Loucy (cell line): Measurements from ENCODE around the gene SCFD2.

Source experiments
- H2AFZ ChIP-seq: fragments of 200-600 bp; sonication (generic); 2 replicates; pipeline ENCODE4 v1.6.0; 2016; ENCODE audit warnings: antibody characterized with exemption, mild to moderate bottlenecking, low read length, moderate library complexity
- H3F3A ChIP-seq: fragments of 200-600 bp; 2 replicates; pipeline ENCODE4 v1.6.0; 2016; ENCODE audit warnings: antibody characterized with exemption, low read depth, mild to moderate bottlenecking
- H3K27me3 ChIP-seq: fragments of 200-600 bp; sonication (generic); 2 replicates; pipeline ENCODE4 v1.6.1; 2014; ENCODE audit warnings: low read length, mild to moderate bottlenecking; ENCODE audit not compliant: insufficient read depth, poor library complexity, severe bottlenecking
- H3K36me3 ChIP-seq: fragments of 200-600 bp; sonication (generic); 2 replicates; pipeline ENCODE4 v1.6.1; 2016; ENCODE audit warnings: low read length; ENCODE audit not compliant: insufficient read depth
- H3K4me1 ChIP-seq: fragments of 200-600 bp; sonication (generic); 2 replicates; pipeline ENCODE4 v1.5.1; 2014; ENCODE audit warnings: low read length, mild to moderate bottlenecking; ENCODE audit not compliant: insufficient read depth, poor library complexity, severe bottlenecking
- H3K4me2 ChIP-seq: fragments of 200-600 bp; sonication (generic); 2 replicates; pipeline ENCODE4 v1.6.0; 2014; ENCODE audit warnings: antibody characterized with exemption, low read length, low read depth, mild to moderate bottlenecking; ENCODE audit not compliant: poor library complexity, severe bottlenecking
- H3K4me3 ChIP-seq: fragments of 200-600 bp; sonication (generic); 2 replicates; pipeline ENCODE4 v1.5.1; 2014; ENCODE audit warnings: low read length, mild to moderate bottlenecking, mixed read lengths; ENCODE audit not compliant: poor library complexity, severe bottlenecking
- H3K79me2 ChIP-seq: fragments of 200-600 bp; sonication (generic); 2 replicates; pipeline ENCODE4 v1.6.1; 2014; ENCODE audit warnings: low read length; ENCODE audit not compliant: insufficient read depth
- H3K9ac ChIP-seq: fragments of 200-600 bp; sonication (generic); 2 replicates; pipeline ENCODE4 v1.6.0; 2014; ENCODE audit warnings: mild to moderate bottlenecking, low read depth, low read length, moderate library complexity; ENCODE audit not compliant: poor library complexity, severe bottlenecking
- H3K9me2 ChIP-seq: fragments of 200-600 bp; sonication (generic); replicated peaks from 2 replicates; pipeline ENCODE4 v1.6.1; 2016; ENCODE audit warnings: low read depth, low read length, mixed read lengths
- H3K9me3 ChIP-seq: fragments of 200-600 bp; sonication (generic); 2 replicates; pipeline ENCODE4 v1.6.1; 2014; ENCODE audit warnings: mild to moderate bottlenecking, antibody characterized with exemption, low read length, low read depth; ENCODE audit not compliant: insufficient read depth
- H4K20me1 ChIP-seq: fragments of 200-600 bp; sonication (generic); 2 replicates; pipeline ENCODE4 v1.6.0; 2014; ENCODE audit warnings: antibody characterized with exemption, low read length, mild to moderate bottlenecking; ENCODE audit not compliant: insufficient read depth, poor library complexity, severe bottlenecking
- EZH2phosphoT487 ChIP-seq: fragments of 200-600 bp; IDR thresholded peaks from 2 replicates; pipeline ENCODE4 v1.6.1; 2018; ENCODE audit warnings: antibody characterized with exemption, mild to moderate bottlenecking, moderate library complexity, borderline replicate concordance
- TF ChIP-seq, protein P1 (sequence below): fragments of 200-600 bp; sonication (generic); conservative IDR thresholded peaks from 2 replicates; pipeline ENCODE4 v1.5.1; 2014; ENCODE audit warnings: mild to moderate bottlenecking, antibody characterized with exemption, low read length

Gene SCFD2

GRCh38 chr4:52915730-52916300, 450.0 kb downstream of the SCFD2 start:
- Histone ChIP-seq H3K9me2 (no peaks in the 10 kb centered on the region), H4K20me1 (no peaks in the 10 kb centered on the region), H3K36me3 (no peaks in the 10 kb centered on the region), H3K4me1 (no peaks in the 10 kb centered on the region), H3K4me2 (no peak overlapping the region), H3K9me3 (no peaks in the 10 kb centered on the region), H3K27me3 (no peaks in the 10 kb centered on the region), H3K9ac (no peak overlapping the region), H3K4me3 (no peak overlapping the region), H3F3A (no peaks in the 10 kb centered on the region), H2AFZ (no peak overlapping the region), H3K79me2 (no peaks in the 10 kb centered on the region)
- TF ChIP-seq, protein P1, sequence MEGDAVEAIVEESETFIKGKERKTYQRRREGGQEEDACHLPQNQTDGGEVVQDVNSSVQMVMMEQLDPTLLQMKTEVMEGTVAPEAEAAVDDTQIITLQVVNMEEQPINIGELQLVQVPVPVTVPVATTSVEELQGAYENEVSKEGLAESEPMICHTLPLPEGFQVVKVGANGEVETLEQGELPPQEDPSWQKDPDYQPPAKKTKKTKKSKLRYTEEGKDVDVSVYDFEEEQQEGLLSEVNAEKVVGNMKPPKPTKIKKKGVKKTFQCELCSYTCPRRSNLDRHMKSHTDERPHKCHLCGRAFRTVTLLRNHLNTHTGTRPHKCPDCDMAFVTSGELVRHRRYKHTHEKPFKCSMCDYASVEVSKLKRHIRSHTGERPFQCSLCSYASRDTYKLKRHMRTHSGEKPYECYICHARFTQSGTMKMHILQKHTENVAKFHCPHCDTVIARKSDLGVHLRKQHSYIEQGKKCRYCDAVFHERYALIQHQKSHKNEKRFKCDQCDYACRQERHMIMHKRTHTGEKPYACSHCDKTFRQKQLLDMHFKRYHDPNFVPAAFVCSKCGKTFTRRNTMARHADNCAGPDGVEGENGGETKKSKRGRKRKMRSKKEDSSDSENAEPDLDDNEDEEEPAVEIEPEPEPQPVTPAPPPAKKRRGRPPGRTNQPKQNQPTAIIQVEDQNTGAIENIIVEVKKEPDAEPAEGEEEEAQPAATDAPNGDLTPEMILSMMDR: no peak
- no peak for TF ChIP-seq EZH2phosphoT487

DNA sequence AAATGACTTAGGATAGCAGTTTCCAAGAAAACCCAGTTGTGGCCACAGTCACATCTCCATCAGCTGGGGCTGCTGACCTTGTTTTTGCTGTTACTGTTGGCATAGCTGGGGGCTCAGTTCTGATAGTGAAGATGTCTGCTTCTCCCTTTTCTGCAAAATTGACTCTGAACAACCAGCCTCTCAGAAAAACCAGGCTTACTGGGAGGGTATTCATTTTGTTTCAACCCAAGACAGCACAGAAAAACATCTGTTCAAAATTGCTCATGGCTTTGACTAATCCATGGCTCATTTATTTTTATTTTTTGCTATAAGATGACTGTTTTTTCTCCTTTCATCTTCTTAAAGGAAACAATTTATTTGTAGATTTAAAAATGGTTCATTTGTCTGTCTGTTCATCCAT, 450.7 kb downstream of the SCFD2 start:
- H3K27me3 ChIP-seq: no peaks in the 10 kb centered on the region
- H3K4me1 ChIP-seq: no peaks in the 10 kb centered on the region
- H3K9ac ChIP-seq: no peak overlapping the region
- no peaks in the 10 kb centered on the region for H3K79me2 ChIP-seq
- H2AFZ ChIP-seq: no peak overlapping the region
- no peaks in the 10 kb centered on the region for H3K9me2 ChIP-seq
- H4K20me1 ChIP-seq: no peaks in the 10 kb centered on the region
- H3F3A ChIP-seq: no peaks in the 10 kb centered on the region
- no peaks in the 10 kb centered on the region for H3K9me3 ChIP-seq
- H3K4me2 ChIP-seq: no peak overlapping the region
- H3K4me3 ChIP-seq: no peak overlapping the region
- no peak for TF ChIP-seq EZH2phosphoT487
- TF ChIP-seq, protein P1: no peak
- no peaks in the 10 kb centered on the region for H3K36me3 ChIP-seq

DNA sequence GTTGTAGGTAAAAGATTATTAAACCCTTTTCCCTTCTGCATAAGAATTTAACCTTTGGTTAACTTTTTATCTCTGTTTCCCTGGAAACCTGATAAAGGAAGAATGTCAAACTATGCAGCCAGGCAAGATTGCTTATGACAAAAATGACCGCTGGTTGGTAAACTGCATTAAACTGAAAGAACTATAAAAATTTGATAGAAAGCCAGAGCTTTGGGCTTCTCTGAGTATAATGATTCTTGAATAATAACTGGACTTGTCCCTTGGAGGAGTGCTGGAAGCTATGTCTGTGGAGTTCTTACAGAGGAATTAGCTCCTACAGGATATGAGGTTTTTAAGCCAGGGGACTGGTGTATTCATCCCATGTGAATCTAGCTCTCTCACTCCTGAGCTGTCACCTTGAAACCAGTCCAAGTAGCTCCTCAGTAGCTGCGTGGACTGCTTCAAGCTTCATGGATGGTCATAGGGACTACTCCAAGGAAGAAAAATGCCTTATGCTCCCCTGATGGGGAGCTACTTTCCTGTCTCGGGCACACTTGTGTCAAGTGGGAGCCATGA, 451.7 kb downstream of the SCFD2 start:
- no peaks in the 10 kb centered on the region for H3K9me2 ChIP-seq
- no peaks in the 10 kb centered on the region for H3K4me1 ChIP-seq
- H3K4me2 ChIP-seq: no peak overlapping the region
- H3K27me3 ChIP-seq: no peaks in the 10 kb centered on the region
- H3K36me3 ChIP-seq: no peaks in the 10 kb centered on the region
- H2AFZ ChIP-seq: no peak overlapping the region
- no peaks in the 10 kb centered on the region for H3K79me2 ChIP-seq
- H4K20me1 ChIP-seq: no peaks in the 10 kb centered on the region
- H3F3A ChIP-seq: no peaks in the 10 kb centered on the region
- H3K9ac ChIP-seq: no peak overlapping the region
- H3K4me3 ChIP-seq: no peak overlapping the region
- no peaks in the 10 kb centered on the region for H3K9me3 ChIP-seq
- TF ChIP-seq, protein P1: no peak
- no peak for TF ChIP-seq EZH2phosphoT487
